HCT116 (cell line): ENCODE data around the gene NEK7. TPM values are rescaled to one million over a fixed set of nuclear protein-coding genes. Genes with fewer than 3 reads are reported as not detected.

Source experiments
- ATAC-seq: fragments of 200-7000 bp; cut with Tn5 transposase; 2 replicates; pipeline ENCODE4 v1.9.1; 2020; ENCODE audit warnings: mild to moderate bottlenecking, moderate library complexity
- BruUV-seq: library from RNA; stranded (reverse); fragments of 400-500 nt; replicated peaks from 2 replicates; lab custom pipeline; 2021; lab: Mats Ljungman, UMichigan
- CTCF ChIA-PET: fragments of 300-600 bp; sonication (Branson Sonifier 250); formaldehyde crosslinking; loops from one replicate; lab custom pipeline; 2021; ENCODE audit warnings: antibody characterized with exemption; lab: Charles Lee
- POLR2A ChIA-PET: fragments of 300-600, 350-600 bp; sonication (Branson Sonifier 250); formaldehyde crosslinking; loops from one replicate; lab custom pipeline; 2021; ENCODE audit warnings: antibody characterized with exemption; lab: Charles Lee
- RAD21 ChIA-PET, 2 experiments: fragments of 300-600 bp; sonication (Branson Sonifier 250); formaldehyde crosslinking; loops; one replicate each; lab custom pipeline; 2023; ENCODE audit warnings: low total read pairs in 2 of 2; ENCODE audit not compliant: uncharacterized antibody in 2 of 2, unreplicated experiment in 2 of 2, low non-redundant PET in 1 of 2; lab: Charles Lee
- DNase-seq: peaks from one replicate; pipeline ENCODE4 v3.0.0-alpha.2; 2010; ENCODE audit warnings: low read depth, low spot score
- H2AFZ ChIP-seq: fragments of 200-600 bp; shearing (Covaris generic), sonication (generic); 2 replicates; pipeline ENCODE4 v1.6.1; 2017; ENCODE audit warnings: low read depth, mixed run types, mixed read lengths, antibody characterized with exemption, low read length; ENCODE audit not compliant: poor library complexity, severe bottlenecking
- H3K27ac ChIP-seq: 2 replicates; pipeline ENCODE4 v1.5.1; 2012; ENCODE audit warnings: low read depth, low read length
- H3K27me3 ChIP-seq: fragments of 200-600 bp; sonication (generic); 2 replicates; pipeline ENCODE4 v1.6.1; 2016; ENCODE audit warnings: mixed run types, low read length, mixed read lengths; ENCODE audit not compliant: insufficient read depth
- H3K36me3 ChIP-seq, 2 experiments: fragments of 200-500 bp in 1 of 2; fragments of 200-600 bp in 1 of 2; sonication (Bioruptor generic) in 1 of 2; sonication (generic) in 1 of 2; 2 replicates each; pipeline versions ENCODE4 v1.5.1 to v1.6.1; 2014 to 2016; ENCODE audit warnings: low read length in 2 of 2, inconsistent platforms in 1 of 2, mixed read lengths in 1 of 2, mixed run types in 1 of 2; ENCODE audit not compliant: insufficient read depth in 2 of 2, control insufficient read depth in 1 of 2
- H3K4me1 ChIP-seq, 2 experiments: fragments of 200-600 bp in 1 of 2; sonication (generic) in 1 of 2; 2 replicates each; pipeline versions ENCODE4 v1.5.1 to v1.6.1; 2012 to 2017; ENCODE audit warnings: low read length in 2 of 2, inconsistent platforms in 1 of 2, mild to moderate bottlenecking in 1 of 2, mixed read lengths in 1 of 2, mixed run types in 1 of 2, moderate library complexity in 1 of 2; ENCODE audit not compliant: insufficient read depth in 2 of 2, control insufficient read depth in 1 of 2
- H3K4me2 ChIP-seq: fragments of 200-600 bp; sonication (generic); 2 replicates; pipeline ENCODE4 v1.6.1; 2017; ENCODE audit warnings: mixed run types, low read length, mixed read lengths
- H3K4me3 ChIP-seq, 2 experiments: fragments of 200-600 bp in 1 of 2; sonication (generic) in 1 of 2; replicated peaks in 1 of 2; 2 replicates each; pipeline ENCODE4 v1.5.1; 2011 to 2016; ENCODE audit warnings: low read length in 2 of 2, control low read depth in 1 of 2, low read depth in 1 of 2, mild to moderate bottlenecking in 1 of 2, mixed read lengths in 1 of 2, mixed run types in 1 of 2
- H3K79me2 ChIP-seq: fragments of 200-600 bp; sonication (generic); 2 replicates; pipeline ENCODE4 v1.6.1; 2017; ENCODE audit warnings: mild to moderate bottlenecking, mixed run types, low read length, moderate library complexity, mixed read lengths; ENCODE audit not compliant: insufficient read depth
- H3K9ac ChIP-seq: fragments of 200-600 bp; sonication (generic); 2 replicates; pipeline ENCODE4 v1.6.1; 2016; ENCODE audit warnings: low read length, mixed read lengths
- H3K9me2 ChIP-seq: fragments of 200-600 bp; sonication (generic), shearing (Covaris generic); 2 replicates; pipeline ENCODE4 v1.6.1; 2017; ENCODE audit warnings: mixed run types, mild to moderate bottlenecking, moderate library complexity; ENCODE audit not compliant: insufficient read depth
- H3K9me3 ChIP-seq, 2 experiments: fragments of 200-500 bp in 1 of 2; fragments of 200-600 bp in 1 of 2; sonication (Bioruptor generic) in 1 of 2; sonication (generic) in 1 of 2; 2 replicates each; pipeline ENCODE4 v1.6.1; 2014 to 2017; ENCODE audit warnings: low read length in 2 of 2, mixed read lengths in 2 of 2, inconsistent platforms in 1 of 2, low read depth in 1 of 2, mild to moderate bottlenecking in 1 of 2, mixed run types in 1 of 2, moderate library complexity in 1 of 2; ENCODE audit not compliant: control insufficient read depth in 1 of 2, insufficient read depth in 1 of 2
- H4K20me1 ChIP-seq: fragments of 200-600 bp; sonication (generic), shearing (Covaris generic); 2 replicates; pipeline ENCODE4 v1.6.1; 2017; ENCODE audit warnings: mixed run types, mild to moderate bottlenecking, moderate library complexity; ENCODE audit not compliant: insufficient read depth
- CBX3 ChIP-seq: IDR thresholded peaks from 2 replicates; pipeline ENCODE4 v1.6.1; 2012; ENCODE audit warnings: low read depth
- EZH2 ChIP-seq: fragments of 200-600 bp; sonication (generic); IDR thresholded peaks from 2 replicates; pipeline ENCODE4 v1.6.1; 2017; ENCODE audit warnings: antibody characterized with exemption, mixed run types
- FOSL1 ChIP-seq: IDR thresholded peaks from 2 replicates; pipeline ENCODE4 v1.6.1; 2012; ENCODE audit warnings: low read depth
- MAX ChIP-seq: IDR thresholded peaks from 2 replicates; pipeline ENCODE4 v1.6.1; 2012
- SIN3A ChIP-seq: IDR thresholded peaks from 2 replicates; pipeline ENCODE4 v1.6.1; 2012; ENCODE audit warnings: low read depth
- TCF7L2 ChIP-seq: IDR thresholded peaks from 2 replicates; pipeline ENCODE4 v1.7.0; 2011; ENCODE audit warnings: borderline replicate concordance, inconsistent platforms; ENCODE audit not compliant: insufficient read depth, insufficient read length; ENCODE audit errors: extremely low read depth
- ZBTB33 ChIP-seq: IDR thresholded peaks from 2 replicates; pipeline ENCODE4 v1.6.1; 2011; ENCODE audit warnings: mild to moderate bottlenecking, low read length, moderate library complexity; ENCODE audit not compliant: insufficient replicate concordance; ENCODE audit errors: extremely low read depth
- ZFX ChIP-seq: fragments of 450-650 bp; IDR thresholded peaks from 2 replicates; pipeline ENCODE4 v1.6.1; 2017
- ZNF274 ChIP-seq: fragments of 200-500 bp; sonication (Bioruptor generic); IDR thresholded peaks from 2 replicates; pipeline ENCODE4 v1.6.1; 2014; ENCODE audit warnings: mild to moderate bottlenecking, low read depth, low read length, inconsistent platforms
- intact Hi-C: fragments of 100-400 bp; cut with micrococcal nuclease; formaldehyde crosslinking; loops from 2 replicates; pipeline ENCODE4 v1.10.0; 2022
- total RNA-seq: library from RNA; stranded (reverse); gene quantifications from one replicate; pipeline ENCODE4 v1.2.1, GENCODE V29; 2021; ENCODE audit not compliant: unreplicated experiment

NEK7 gene
- total RNA-seq, 1 experiment from 2014 or later = 33.0 TPM

GRCh38 chr1:198108636-198109370, 48.0 kb upstream of the NEK7 start:
- RAD21 ChIA-PET = no interaction called here
- POLR2A ChIA-PET = no interaction called here
- no peaks in the 10 kb centered on the region for H3K36me3 ChIP-seq
- H3K4me1 ChIP-seq = no peaks in the 10 kb centered on the region
- no peaks in the 10 kb centered on the region for H4K20me1 ChIP-seq
- H3K9me3 ChIP-seq = no peaks in the 10 kb centered on the region
- H3K9ac ChIP-seq = no peak overlapping the region
- no peaks in the 10 kb centered on the region for H3K79me2 ChIP-seq
- no peak overlapping the region for H3K27ac ChIP-seq
- CTCF ChIA-PET = no interaction called here
- no peaks in the 10 kb centered on the region for H3K27me3 ChIP-seq
- ATAC-seq (no peak), DNase-seq (no peak)
- TF ChIP-seq CBX3 (no peak), SIN3A (no peak), TCF7L2 (no peak), ZFX (no peak), MAX (no peak), FOSL1 (no peak), ZBTB33 (no peak), EZH2 (no peak), ZNF274 (no peak)
- intact Hi-C loops = no loop called here
- H3K4me2 ChIP-seq = no peak overlapping the region
- BruUV-seq = no TSS peak
- H2AFZ ChIP-seq = no peak overlapping the region
- no peaks in the 10 kb centered on the region for H3K9me2 ChIP-seq
- H3K4me3 ChIP-seq = no peak overlapping the region
